Esophagus squamous epithelium (tissue), 5 donors: ENCODE results near the gene ZIC3. TPM values are rescaled to one million over a fixed set of nuclear protein-coding genes. Genes with fewer than 3 reads are reported as not detected.

Experiments
- DNase-seq: peaks from one replicate; lab custom pipeline; 2025; lab: John Stamatoyannopoulos, UW
- H3K27ac ChIP-seq, 4 donors: fragments of 200-600 bp; sonication (generic); one replicate each; pipeline ENCODE4 v1.5.1; 2016 to 2019; ENCODE audit warnings: mild to moderate bottlenecking in 1 of 4
- H3K27me3 ChIP-seq, 4 donors: fragments of 200-600 bp; sonication (generic); 1 replicate in 3 of 4; 2 replicates in 1 of 4; pipeline versions ENCODE4 v1.5.1 to v1.6.0; 2017 to 2021; ENCODE audit warnings: antibody characterized with exemption in 1 of 4
- H3K36me3 ChIP-seq, 3 donors: fragments of 200-600 bp; sonication (generic); one replicate each; pipeline ENCODE4 v1.5.1; 2016 to 2019
- H3K4me1 ChIP-seq, 3 donors: fragments of 200-600 bp; sonication (generic); one replicate each; pipeline ENCODE4 v1.5.1; 2017 to 2019
- H3K4me3 ChIP-seq, 4 donors: fragments of 200-600 bp; sonication (generic); 1 replicate in 3 of 4; 2 replicates in 1 of 4; pipeline ENCODE4 v1.5.1; 2016 to 2019; ENCODE audit warnings: mild to moderate bottlenecking in 2 of 4, moderate library complexity in 1 of 4
- H3K9me3 ChIP-seq, 3 donors: fragments of 200-600 bp; sonication (generic); one replicate each; pipeline ENCODE4 v1.5.1; 2016 to 2019
- POLR2A ChIP-seq, 4 donors: fragments of 450-650 bp; IDR thresholded peaks; one replicate each; pipeline ENCODE4 v1.6.1; 2017; ENCODE audit warnings: antibody characterized with exemption in 4 of 4, mild to moderate bottlenecking in 4 of 4, moderate library complexity in 3 of 4
- WGBS, 2 donors: methylation state at CpG; one replicate each; pipeline ENCODE4 v1.1.5; 2018; 5-methylcytosine and 5-hydroxymethylcytosine counted together
- intact Hi-C: fragments of 100-400 bp; cut with DNase I; formaldehyde crosslinking; loops from one replicate; pipeline ENCODE4 v1.15.0; 2022
- total RNA-seq, 4 donors: library from RNA; depleted of rRNA; stranded (reverse); fragments of >200 nt; gene quantifications; one replicate each; pipeline ENCODE4 v1.1.0, GENCODE V29; 2016
- TF ChIP-seq, protein P1 (sequence below), 6 experiments: fragments of 450-650 bp in 4 of 6; fragments of 200-600 bp in 2 of 6; sonication (generic) in 2 of 6; IDR thresholded peaks; one replicate each; pipeline ENCODE4 v1.5.1; 2016 to 2019; ENCODE audit warnings: antibody characterized with exemption in 6 of 6, mild to moderate bottlenecking in 4 of 6, moderate library complexity in 4 of 6
- donor health status: DM: yes; HTN: yes; CAD: no.

ZIC3 gene
- total RNA-seq, 4 donors from 2014 or later: not detected

DNA sequence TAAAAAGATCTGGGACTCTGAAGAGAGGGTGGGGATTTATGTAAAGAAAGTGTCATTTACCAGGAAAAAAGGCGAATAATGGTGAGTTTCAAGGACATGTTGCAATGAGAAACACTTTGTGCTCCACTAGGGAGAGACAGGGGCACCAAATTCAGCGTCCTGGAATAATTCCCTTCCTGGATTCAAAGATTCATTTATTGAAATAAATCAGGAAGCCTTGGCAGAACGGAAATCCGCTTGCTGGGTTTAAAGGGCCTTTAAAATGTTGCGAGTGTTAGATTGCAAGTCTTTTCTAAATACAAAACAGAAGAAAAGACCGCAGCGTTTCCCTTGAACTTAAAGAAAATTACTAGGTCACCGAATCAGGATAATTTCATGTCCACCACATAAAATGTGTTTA lies 3.8 kb upstream of the ZIC3 start:
- WGBS, 2 donors: 28 to 38% methylated on average over 6 to 8 of the region's 8 CpGs
- Histone ChIP-seq H3K27ac (no peak overlapping the region), H3K4me3 (no peak overlapping the region), H3K9me3 (no peaks in the 10 kb centered on the region), H3K4me1 (peaks cover 4 to 21% (median 7%) of the 10 kb centered on the region in 3 donors), H3K27me3 (peaks cover 0 to 67% (median 15%) of the 10 kb centered on the region in 4 donors), H3K36me3 (no peaks in the 10 kb centered on the region)
- TF ChIP-seq, protein P1, sequence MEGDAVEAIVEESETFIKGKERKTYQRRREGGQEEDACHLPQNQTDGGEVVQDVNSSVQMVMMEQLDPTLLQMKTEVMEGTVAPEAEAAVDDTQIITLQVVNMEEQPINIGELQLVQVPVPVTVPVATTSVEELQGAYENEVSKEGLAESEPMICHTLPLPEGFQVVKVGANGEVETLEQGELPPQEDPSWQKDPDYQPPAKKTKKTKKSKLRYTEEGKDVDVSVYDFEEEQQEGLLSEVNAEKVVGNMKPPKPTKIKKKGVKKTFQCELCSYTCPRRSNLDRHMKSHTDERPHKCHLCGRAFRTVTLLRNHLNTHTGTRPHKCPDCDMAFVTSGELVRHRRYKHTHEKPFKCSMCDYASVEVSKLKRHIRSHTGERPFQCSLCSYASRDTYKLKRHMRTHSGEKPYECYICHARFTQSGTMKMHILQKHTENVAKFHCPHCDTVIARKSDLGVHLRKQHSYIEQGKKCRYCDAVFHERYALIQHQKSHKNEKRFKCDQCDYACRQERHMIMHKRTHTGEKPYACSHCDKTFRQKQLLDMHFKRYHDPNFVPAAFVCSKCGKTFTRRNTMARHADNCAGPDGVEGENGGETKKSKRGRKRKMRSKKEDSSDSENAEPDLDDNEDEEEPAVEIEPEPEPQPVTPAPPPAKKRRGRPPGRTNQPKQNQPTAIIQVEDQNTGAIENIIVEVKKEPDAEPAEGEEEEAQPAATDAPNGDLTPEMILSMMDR (IDR thresholded peaks at IDR 0.05): no peak
- TF ChIP-seq POLR2A (IDR thresholded peaks at IDR 0.05): no peak
- intact Hi-C loops: no loop called here
- DNase-seq: no peak

DNA sequence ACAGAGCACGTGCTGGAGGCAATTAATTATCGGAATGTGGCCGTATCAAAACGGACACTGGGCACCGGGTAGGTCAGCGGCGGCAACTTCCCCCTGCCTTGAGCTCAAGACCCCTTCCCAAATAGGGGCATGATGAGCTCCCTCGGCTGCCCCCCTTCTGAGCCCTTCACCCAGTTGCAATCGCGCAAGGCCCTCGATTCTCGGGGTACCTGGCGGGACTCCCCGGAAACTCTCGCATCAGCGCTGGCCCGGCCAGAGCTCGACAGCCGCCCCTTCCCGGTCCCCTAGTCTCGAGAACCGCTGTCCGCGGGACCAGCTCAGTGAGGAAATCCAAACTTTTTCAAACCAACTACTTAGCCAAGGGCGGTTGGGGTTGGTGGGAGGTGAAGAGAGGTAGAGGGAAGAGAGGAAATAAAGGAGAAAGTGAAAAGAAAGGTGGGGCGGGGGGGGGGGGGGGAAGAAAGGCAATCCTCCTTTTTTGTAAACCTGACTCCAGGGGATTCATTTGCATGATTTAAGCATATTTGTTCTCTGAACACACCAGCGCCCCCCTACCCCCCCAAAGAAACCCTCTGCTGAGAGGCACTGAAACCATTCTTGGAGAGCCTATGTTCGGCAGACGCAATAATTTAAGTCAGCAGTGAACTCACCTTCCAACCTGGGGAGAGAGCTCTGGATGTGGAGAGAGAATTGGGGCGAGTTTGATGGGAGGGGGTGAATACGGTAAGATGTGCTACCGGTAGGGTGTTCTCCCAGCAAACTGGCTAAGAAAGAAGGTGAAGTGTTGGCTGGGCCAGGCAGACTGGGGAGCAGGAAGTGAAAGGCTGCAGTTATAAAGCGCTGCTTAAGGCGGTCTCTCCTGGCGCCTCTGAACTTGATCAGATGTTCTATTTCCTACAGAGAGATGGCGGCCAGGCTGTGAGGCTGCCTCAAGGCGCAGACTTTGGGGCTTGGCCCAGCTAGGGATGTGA lies 2.0 kb upstream of the ZIC3 start:
- H3K36me3 ChIP-seq: no peaks in the 10 kb centered on the region
- TF ChIP-seq, protein P1 (IDR thresholded peaks at IDR 0.05): no peak
- no peak for TF ChIP-seq POLR2A (IDR thresholded peaks at IDR 0.05)
- WGBS, 2 donors: 14 to 45% methylated on average over 10 to 15 of the region's 37 CpGs
- H3K4me1 ChIP-seq: peaks cover 7 to 39% (median 8%) of the 10 kb centered on the region in 3 donors
- intact Hi-C loops: no loop called here
- peaks cover 0 to 86% (median 26%) of the 10 kb centered on the region in 4 donors for H3K27me3 ChIP-seq
- no peak for DNase-seq
- H3K9me3 ChIP-seq: peaks cover 0 to 5% (median 0%) of the 10 kb centered on the region in 3 donors
- no peak overlapping the region for H3K27ac ChIP-seq
- no peak overlapping the region for H3K4me3 ChIP-seq

DNA sequence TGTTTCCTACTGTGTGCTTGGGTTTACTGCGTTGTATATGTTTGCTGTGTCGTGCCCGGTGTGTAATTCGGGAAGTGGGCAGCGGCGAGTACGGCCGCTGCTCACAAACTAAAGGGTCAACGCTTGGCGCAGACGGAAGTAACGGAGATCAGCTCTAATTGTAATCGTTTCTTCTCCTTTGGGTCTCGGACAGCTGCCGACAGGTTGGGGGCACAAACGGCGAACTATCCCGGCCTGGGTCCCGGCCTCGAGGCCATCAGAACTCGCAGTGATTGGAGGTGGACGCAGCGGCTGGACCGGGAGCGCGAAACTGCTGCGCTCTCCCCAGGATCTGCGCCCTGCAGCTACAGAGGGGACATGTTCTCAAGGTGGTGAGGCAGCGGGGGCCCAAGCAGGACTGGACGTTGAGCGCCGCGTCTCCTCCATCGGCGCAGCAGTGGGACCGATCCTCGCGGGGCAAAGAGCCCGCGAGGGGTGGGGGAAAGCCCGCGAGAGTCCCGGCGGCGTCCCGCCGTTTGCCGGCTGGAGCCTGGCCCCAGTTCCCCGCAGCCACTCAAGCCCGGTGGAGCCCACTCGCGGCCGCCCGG lies 516 bp upstream of the ZIC3 start:
- peaks cover 0 to 94% (median 27%) of the 10 kb centered on the region in 4 donors for H3K27me3 ChIP-seq
- 45% methylated on average over 4 of the region's 54 CpGs; no CpG with 5 or more reads in 1 of the 2 donors for WGBS, 2 donors

DNA sequence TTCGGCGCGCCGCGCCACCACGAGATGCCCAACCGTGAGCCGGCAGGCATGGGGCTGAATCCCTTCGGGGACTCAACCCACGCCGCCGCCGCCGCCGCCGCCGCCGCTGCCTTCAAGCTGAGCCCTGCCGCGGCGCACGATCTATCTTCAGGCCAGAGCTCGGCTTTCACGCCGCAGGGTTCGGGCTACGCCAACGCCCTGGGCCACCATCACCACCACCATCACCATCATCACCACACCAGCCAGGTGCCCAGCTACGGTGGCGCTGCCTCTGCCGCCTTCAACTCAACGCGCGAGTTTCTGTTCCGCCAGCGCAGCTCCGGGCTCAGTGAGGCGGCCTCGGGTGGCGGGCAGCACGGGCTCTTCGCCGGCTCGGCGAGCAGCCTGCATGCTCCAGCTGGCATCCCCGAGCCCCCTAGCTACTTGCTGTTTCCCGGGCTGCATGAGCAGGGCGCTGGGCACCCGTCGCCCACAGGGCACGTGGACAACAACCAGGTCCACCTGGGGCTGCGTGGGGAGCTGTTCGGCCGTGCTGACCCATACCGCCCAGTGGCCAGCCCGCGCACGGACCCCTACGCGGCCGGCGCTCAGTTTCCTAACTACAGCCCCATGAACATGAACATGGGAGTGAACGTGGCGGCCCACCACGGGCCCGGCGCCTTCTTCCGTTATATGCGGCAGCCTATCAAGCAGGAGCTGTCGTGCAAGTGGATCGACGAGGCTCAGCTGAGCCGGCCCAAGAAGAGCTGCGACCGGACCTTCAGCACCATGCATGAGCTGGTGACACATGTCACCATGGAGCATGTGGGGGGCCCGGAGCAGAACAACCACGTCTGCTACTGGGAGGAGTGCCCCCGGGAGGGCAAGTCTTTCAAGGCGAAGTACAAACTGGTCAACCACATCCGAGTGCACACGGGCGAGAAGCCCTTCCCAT lies 1.1 kb downstream of the ZIC3 start:
- Histone ChIP-seq H3K36me3 (no peaks in the 10 kb centered on the region), H3K27me3 (peaks cover 0 to 100% (median 27%) of the 10 kb centered on the region in 4 donors), H3K4me1 (peaks cover 7 to 46% (median 8%) of the 10 kb centered on the region in 3 donors), H3K4me3 (peak overlapping the region; percentile 2 to 68 (median 46)), H3K27ac (no peak overlapping the region), H3K9me3 (peaks cover 0 to 5% (median 0%) of the 10 kb centered on the region in 3 donors)
- TF ChIP-seq POLR2A (IDR thresholded peaks at IDR 0.05): no peak
- TF ChIP-seq, protein P1 (IDR thresholded peaks at IDR 0.05): no peak
- intact Hi-C loops: no loop called here
- WGBS, 2 donors: 5 to 34% methylated on average over 4 to 7 of the region's 82 CpGs
- no peak for DNase-seq

More for the DNA sequence above, 516 bp upstream of the ZIC3 start:
- Histone ChIP-seq H3K4me1 (peaks cover 7 to 46% (median 8%) of the 10 kb centered on the region in 3 donors), H3K27ac (no peak overlapping the region), H3K4me3 (peak overlapping the region; percentile 31 to 68 (median 46)), H3K36me3 (no peaks in the 10 kb centered on the region), H3K9me3 (peaks cover 0 to 5% (median 0%) of the 10 kb centered on the region in 3 donors)
- TF ChIP-seq, protein P1 (IDR thresholded peaks at IDR 0.05): no peak
- TF ChIP-seq POLR2A (IDR thresholded peaks at IDR 0.05): no peak
- DNase-seq: no peak
- intact Hi-C loops: no loop called here
